GM19438 (cell line): ENCODE results near the gene ZBTB47.

Experiments
- ATAC-seq: cut with Tn5 transposase; IDR thresholded peaks from one replicate; pipeline ENCODE4 v1.9.1; 2021; ENCODE audit warnings: low read depth; ENCODE audit not compliant: unreplicated experiment

The ZBTB47 gene

GRCh38 chr3:42696356-42697288 lies 43.1 kb downstream of the ZBTB47 start:
- no peak for ATAC-seq

GRCh38 chr3:42697289-42698051 lies 44.0 kb downstream of the ZBTB47 start:
- ATAC-seq = no peak

GRCh38 chr3:42698216-42698910 lies 44.9 kb downstream of the ZBTB47 start:
- no peak for ATAC-seq

- no peak for ATAC-seq
Measured at GRCh38 chr3:42698911-42699230, 45.4 kb downstream of the ZBTB47 start.

- no peak for ATAC-seq
Measured at GRCh38 chr3:42699511-42699971, 46.0 kb downstream of the ZBTB47 start.

GRCh38 chr3:42700366-42701288 lies 47.1 kb downstream of the ZBTB47 start:
- no peak for ATAC-seq

GRCh38 chr3:42701371-42702065 lies 48.0 kb downstream of the ZBTB47 start:
- no peak for ATAC-seq

- no peak for ATAC-seq
Measured at GRCh38 chr3:42702066-42702951, 48.8 kb downstream of the ZBTB47 start, which contains the start of gene HHATL. Gene HHATL, minus strand, starts transcription at chr3:42702798. Its CDS starts 1,972 bp downstream, at chr3:42700826.

- ATAC-seq = no peak
Measured at GRCh38 chr3:42702982-42703694, 49.6 kb downstream of the ZBTB47 start.

- ATAC-seq = no peak
Measured at GRCh38 chr3:42703695-42704025, 50.2 kb downstream of the ZBTB47 start.

GRCh38 chr3:42704136-42704841 lies 50.8 kb downstream of the ZBTB47 start:
- no peak for ATAC-seq

GRCh38 chr3:42705058-42705767 lies 51.7 kb downstream of the ZBTB47 start:
- ATAC-seq = no peak

GRCh38 chr3:42705962-42706585 lies 52.6 kb downstream of the ZBTB47 start:
- no peak for ATAC-seq

GRCh38 chr3:42706721-42707619 lies 53.5 kb downstream of the ZBTB47 start:
- ATAC-seq = no peak
